GM19240 (cell line): ENCODE data around the gene SMIM43.
"Not testable (repeated sequence)": the region's sequence is repeated elsewhere in the genome, so short reads cannot be mapped to it uniquely, and the experiment has no call there.

Experiments
- DNase-seq: peaks from one replicate; pipeline ENCODE4 v3.0.0; 2011; ENCODE audit warnings: low spot score; ENCODE audit not compliant: insufficient read length

The SMIM43 gene

GRCh38 chr4:121783210-121783609 lies 18.2 kb upstream of the SMIM43 start:
- DNase-seq = no peak

GRCh38 chr4:121778991-121779628 lies 14.1 kb upstream of the SMIM43 start:
- no peak for DNase-seq

GRCh38 chr4:121777625-121778024 lies 12.7 kb upstream of the SMIM43 start:
- DNase-seq = no peak

DNA sequence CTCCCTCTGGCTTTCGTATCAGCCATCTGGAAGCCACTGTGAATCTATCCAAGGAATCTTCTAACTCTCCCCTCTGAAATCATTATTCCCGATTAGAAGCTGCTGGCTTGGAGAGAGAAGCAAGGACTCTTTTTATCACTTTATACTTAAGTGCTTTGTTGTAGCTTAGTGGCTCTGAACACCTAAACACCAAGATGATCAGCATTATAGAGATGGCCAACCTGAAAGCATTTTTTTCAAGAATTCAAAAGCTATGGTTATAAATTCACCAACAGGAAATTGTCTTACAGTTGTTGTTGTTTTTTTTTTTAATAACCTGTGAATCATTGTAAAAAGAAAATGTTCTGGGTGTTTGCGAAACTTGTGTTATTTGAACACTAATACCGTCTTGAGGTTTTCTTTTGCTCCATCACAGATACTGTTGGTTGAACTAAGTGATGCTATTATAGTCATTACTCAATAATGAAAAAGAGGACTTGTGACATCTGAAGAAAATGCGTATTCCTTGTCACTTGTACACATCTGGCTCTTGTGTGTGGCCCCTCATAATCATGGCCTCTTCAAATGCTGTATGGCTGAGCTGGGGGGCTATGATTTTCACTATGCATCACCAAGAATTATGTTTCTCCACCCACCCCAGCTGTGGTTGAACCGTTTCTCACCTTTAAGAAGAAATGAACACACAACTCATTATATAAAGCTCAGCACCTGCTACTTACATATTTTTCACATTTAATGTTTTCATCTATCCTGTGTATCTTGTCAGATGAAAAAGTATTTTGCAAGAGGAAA lies 11.8 kb upstream of the SMIM43 start:
- no peak for DNase-seq

DNA sequence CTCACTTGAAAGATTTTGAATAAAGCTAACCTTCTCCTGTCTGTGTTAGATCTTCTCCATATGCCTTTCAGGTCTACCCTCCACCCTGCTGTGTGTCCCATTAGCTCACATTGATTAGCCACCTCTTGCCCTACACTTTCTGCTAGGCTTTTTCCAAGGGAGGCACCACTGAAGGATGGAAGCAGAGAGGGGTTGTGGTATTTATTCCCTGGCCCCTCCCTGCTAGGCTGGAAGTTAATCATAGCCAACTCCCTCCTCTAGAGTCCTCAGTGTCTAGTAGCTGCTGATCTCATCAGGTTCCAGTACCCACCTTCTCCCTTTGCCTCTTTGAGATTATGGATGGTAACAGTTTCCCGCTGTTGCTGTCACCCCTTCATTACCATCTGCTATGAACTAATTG lies 8.9 kb upstream of the SMIM43 start:
- DNase-seq = no peak

DNA sequence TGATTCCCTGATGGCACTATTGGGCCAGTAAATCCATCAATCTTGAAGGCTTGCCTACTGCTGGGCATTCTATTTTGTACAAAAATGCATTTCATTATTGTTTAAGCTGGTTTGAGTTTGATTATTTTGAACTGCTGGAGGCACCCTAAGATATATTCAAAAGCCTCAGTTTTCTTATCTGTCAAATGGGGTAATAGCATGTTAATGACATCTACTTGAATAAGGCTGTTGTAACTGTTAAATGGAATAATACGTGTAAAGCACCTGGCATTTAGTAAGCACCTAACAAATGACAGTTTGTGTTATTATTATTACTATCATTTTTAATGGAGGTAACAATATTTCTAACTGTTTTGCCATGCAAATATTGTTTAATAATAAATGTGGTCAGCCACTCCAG lies 6.9 kb upstream of the SMIM43 start:
- no peak for DNase-seq

- no peak for DNase-seq
Measured at GRCh38 chr4:121769341-121769740, 4.4 kb upstream of the SMIM43 start.

DNA sequence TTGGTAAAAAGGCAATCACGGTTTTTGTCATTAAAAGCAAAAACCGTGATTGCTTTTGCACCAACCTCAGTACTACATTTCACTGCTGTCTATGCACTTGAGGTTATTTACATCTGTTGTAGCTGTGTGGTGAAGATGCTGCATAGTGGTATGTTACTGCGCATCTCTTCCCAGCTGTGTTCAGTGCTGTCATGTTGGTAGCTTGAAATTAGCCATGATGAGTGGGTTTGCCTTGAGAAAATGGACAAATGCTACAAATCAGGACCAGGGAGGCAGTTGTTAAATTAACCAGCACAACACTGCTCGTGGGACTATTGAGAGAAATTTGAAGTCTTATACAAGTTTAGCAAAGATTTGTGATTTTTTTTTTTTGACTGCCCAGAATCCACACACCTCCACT lies 2.2 kb upstream of the SMIM43 start:
- no peak for DNase-seq

DNA sequence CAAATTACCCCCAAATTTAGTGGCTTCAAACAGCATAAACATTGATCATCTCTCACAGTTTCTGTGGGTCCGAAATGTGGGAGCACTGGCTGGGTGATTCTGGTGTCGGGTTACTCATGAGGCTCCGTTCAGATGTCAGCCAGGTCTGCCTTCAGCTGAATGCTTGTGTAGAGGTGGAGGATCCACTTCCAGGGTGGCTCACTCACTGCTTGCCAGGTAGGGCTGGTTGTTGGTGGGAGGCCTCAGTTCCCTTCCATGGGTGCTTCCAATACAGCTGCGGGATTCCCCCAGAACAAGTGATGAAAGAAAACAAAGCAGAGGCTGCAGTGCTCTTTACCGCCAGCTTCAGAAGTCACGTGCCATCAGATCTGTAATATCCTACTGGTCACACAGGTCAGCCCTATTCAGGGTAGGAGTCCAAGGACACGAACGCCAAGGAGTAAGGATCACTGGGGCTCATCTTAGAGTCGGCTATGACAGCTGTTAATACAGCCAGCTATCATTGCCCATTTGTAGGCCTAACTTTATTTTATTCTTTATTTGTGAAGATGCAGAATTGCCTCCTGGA lies 1.1 kb upstream of the SMIM43 start:
- no peak for DNase-seq

DNA sequence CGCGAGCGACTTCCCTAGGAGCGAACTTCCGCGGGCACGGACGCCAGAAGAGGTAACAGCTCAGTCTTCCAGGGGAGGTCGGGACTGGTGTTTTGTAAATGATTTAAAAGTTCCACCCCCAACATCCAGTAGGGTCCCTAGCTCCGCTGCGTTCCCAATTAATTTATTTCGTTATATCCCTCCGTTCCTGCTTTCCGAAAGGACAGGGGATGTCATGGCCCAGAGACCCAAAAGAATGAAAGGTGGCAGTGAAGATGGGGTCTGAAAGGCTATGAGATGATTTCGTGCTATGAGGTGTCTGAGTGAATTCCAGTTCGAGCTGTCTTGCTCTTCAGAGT lies 373 bp upstream of the SMIM43 start:
- DNase-seq = no peak

- DNase-seq = no peak
Measured at GRCh38 chr4:121764303-121764701, 662 bp downstream of the SMIM43 start.

- DNase-seq = no peak
Measured at GRCh38 chr4:121760205-121760604, 4.8 kb downstream of the SMIM43 start.

DNA sequence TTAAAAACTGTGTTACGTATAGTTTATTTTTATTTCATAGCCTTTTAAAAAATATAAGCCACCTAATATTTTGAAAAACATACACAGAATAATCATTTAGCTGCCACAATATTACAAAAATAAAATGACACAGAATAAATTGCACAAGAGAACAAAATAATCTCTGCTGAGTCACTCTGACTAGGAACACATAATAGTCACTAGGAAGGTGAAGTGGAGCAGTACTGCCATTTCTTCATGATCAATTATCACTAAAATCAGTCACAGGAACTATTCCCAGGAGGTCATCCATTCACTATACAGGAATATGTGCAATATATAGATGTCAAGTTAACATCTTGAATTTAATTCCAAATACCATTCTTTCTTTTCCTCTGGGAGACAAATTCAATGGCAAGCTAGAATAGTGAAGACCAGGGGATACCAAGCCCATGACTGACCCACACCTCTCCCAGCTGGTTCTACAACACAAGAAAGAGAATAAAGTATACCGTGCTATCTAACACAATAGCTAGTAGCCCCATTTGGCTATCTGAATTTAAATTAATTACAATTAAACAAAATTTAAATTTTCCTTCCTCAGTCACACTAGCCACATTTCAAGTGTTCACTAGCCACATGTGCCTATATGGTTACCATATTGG lies 5.9 kb downstream of the SMIM43 start:
- no peak for DNase-seq

DNA sequence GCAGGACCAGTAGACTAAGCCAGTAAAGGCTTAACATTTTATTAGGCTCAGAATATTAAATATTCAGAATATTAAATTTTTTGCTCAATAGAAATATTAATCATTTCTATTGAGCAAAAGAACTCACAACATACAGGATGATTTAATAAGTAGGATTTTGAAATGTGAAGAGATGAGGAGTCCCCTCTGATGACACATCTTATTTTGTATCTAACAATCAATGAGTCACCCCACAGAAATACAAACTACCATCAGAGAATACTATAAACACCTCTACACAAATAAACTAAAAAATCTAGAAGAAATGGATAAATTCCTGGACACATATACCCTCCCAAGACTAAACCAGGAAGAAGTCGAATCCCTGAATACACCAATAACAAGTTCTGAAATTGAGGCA lies 12.8 kb downstream of the SMIM43 start:
- not testable (repeated sequence) for DNase-seq

GRCh38 chr4:121749225-121749624 lies 15.7 kb downstream of the SMIM43 start:
- DNase-seq = no peak

- no peak for DNase-seq
Measured at GRCh38 chr4:121742794-121743193, 22.2 kb downstream of the SMIM43 start.

GRCh38 chr4:121741751-121742150 lies 23.2 kb downstream of the SMIM43 start:
- DNase-seq = no peak

- DNase-seq = no peak
Measured at GRCh38 chr4:121740796-121741409, 24.1 kb downstream of the SMIM43 start.

- no peak for DNase-seq
Measured at GRCh38 chr4:121739575-121739974, 25.4 kb downstream of the SMIM43 start.

DNA sequence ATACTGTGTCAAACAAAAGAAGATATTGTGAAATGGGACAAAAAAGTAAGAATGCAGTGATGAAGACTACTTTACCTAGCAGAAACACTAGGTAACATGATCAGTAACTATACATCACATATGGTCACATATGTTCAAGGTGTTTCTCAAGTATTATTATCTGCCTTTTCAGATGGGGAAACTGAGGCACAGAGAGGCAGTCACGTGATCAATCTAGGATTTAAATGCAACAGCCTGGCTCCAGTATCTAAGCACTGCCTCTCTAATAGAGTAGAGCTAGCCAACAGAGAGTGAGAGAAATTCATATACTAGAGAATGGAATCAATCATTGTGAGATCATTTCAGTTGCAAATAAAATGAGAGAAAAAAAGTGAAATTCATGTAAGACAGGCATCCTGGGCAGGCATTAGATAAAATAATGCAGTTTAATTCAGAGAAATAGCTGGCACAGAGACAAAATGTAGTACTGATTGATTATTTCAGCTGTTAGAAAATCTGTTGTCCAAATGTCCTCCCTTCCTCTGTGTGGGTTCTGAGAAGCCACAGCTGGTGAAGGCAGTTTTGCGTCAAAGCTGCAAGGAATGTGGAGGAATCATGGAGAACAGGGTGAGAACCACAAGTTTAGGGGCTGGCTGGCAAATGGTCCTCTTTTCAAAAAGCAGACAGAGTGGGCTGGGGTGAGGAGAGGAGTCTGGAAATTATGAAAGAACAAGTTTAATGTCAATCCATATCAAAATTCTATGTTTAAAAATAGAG lies 26.0 kb downstream of the SMIM43 start:
- no peak for DNase-seq

DNA sequence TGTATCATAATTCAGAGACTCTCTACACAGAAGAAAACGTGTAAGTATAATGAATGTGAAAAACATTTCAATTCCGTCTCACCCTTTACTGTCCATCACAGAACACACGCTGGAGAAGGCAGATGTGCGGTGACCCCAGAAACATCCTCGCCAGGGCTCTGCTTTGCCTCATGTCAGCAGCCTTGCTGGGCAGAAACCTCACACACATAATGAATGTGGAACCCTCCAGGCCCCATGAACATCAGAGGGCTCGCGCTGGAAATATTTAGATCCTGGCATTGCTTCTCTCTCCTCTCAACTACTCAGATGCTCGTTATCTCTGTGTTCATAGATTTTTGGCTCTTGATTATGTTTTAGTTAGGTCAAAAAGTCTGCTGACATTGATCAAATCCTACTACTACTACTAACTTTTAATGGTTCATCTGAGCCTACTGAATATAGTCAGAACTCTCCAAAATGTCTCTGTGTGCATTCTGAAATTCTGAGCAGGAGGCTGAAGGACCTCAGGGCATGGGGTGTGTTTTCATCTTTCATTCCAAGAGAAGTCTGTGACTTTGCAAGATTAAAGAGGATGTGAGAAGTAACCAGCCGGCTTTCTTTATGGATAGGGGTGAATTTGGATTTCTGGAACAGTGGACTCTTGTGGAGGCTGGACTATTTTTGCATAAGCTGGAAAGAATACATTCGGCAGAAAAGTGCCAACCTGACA lies 27.0 kb downstream of the SMIM43 start:
- no peak for DNase-seq
